HEK293 (cell line): Measurements from ENCODE around the gene CEP120.

ENCODE experiments used
- CTCF ChIA-PET: fragments of 350-600 bp; formaldehyde crosslinking; extraction: SDS; loops from one replicate; lab custom pipeline; 2021; ENCODE audit warnings: antibody characterized with exemption; lab: Yijun Ruan, JAX
- POLR2A ChIA-PET: fragments of 300-600 bp; formaldehyde crosslinking; extraction: SDS; loops from one replicate; lab custom pipeline; 2020; ENCODE audit warnings: antibody characterized with exemption, inconsistent platforms; lab: Yijun Ruan, JAX
- H3K27ac ChIP-seq: fragments of 200-500 bp; sonication (Bioruptor generic); 2 replicates; pipeline ENCODE4 v1.5.1; 2014; ENCODE audit warnings: low read depth, low read length, control low read depth, inconsistent platforms; ENCODE audit errors: extremely low read depth
- H3K36me3 ChIP-seq, 2 experiments: fragments of 200-500 bp in 1 of 2; sonication (Bioruptor generic) in 1 of 2; 1 replicate in 1 of 2; 2 replicates in 1 of 2; pipeline ENCODE4 v1.5.1; 2014 to 2017; ENCODE audit warnings: inconsistent platforms in 2 of 2, low read length in 2 of 2; ENCODE audit not compliant: control insufficient read depth in 2 of 2, insufficient read depth in 1 of 2
- H3K4me1 ChIP-seq: fragments of 200-500 bp; sonication (Bioruptor generic); 2 replicates; pipeline ENCODE4 v1.5.1; 2014; ENCODE audit warnings: mild to moderate bottlenecking, low read length, inconsistent platforms; ENCODE audit not compliant: control insufficient read depth, insufficient read depth
- H3K4me3 ChIP-seq: 2 replicates; pipeline ENCODE4 v1.5.1; 2011; ENCODE audit warnings: low read depth, mild to moderate bottlenecking, control low read depth, low read length, moderate library complexity
- H3K9me3 ChIP-seq: fragments of 200-500 bp; sonication (Bioruptor generic); 2 replicates; pipeline ENCODE4 v1.5.1; 2014; ENCODE audit warnings: low read depth, low read length, inconsistent platforms; ENCODE audit not compliant: control insufficient read depth, insufficient read depth
- EGR2 ChIP-seq: fragments of 450-650 bp; formaldehyde crosslinking; IDR thresholded peaks from 2 replicates; pipeline ENCODE4 v1.5.1; 2016; ENCODE audit warnings: low read depth, missing biosample characterization, missing genetic modification characterization
- ZFHX2 ChIP-seq: fragments of 450-650 bp; formaldehyde crosslinking; conservative IDR thresholded peaks from 2 replicates; pipeline ENCODE4 v1.5.1; 2016; ENCODE audit warnings: missing biosample characterization, missing genetic modification characterization
- ZNF10 ChIP-seq: fragments of 450-650 bp; formaldehyde crosslinking; IDR thresholded peaks from 2 replicates; pipeline ENCODE4 v1.5.1; 2017; ENCODE audit warnings: missing biosample characterization, missing genetic modification characterization
- ZNF121 ChIP-seq: fragments of 450-650 bp; formaldehyde crosslinking; IDR thresholded peaks from 2 replicates; pipeline ENCODE4 v1.5.1; 2016; ENCODE audit warnings: missing biosample characterization, missing genetic modification characterization
- ZNF140 ChIP-seq: fragments of 450-650 bp; formaldehyde crosslinking; IDR thresholded peaks from 2 replicates; pipeline ENCODE4 v1.5.1; 2016; ENCODE audit warnings: missing biosample characterization, missing genetic modification characterization
- ZNF211 ChIP-seq: fragments of 450-650 bp; formaldehyde crosslinking; IDR thresholded peaks from 2 replicates; pipeline ENCODE4 v1.5.1; 2016; ENCODE audit warnings: low read depth, missing biosample characterization, missing genetic modification characterization
- ZNF221 ChIP-seq: fragments of 450-650 bp; formaldehyde crosslinking; IDR thresholded peaks from 2 replicates; pipeline ENCODE4 v1.5.1; 2017; ENCODE audit warnings: missing biosample characterization, missing genetic modification characterization, borderline replicate concordance
- ZNF223 ChIP-seq: fragments of 450-650 bp; formaldehyde crosslinking; IDR thresholded peaks from 2 replicates; pipeline ENCODE4 v1.5.1; 2016; ENCODE audit warnings: missing biosample characterization, missing genetic modification characterization
- ZNF248 ChIP-seq: fragments of 450-650 bp; formaldehyde crosslinking; IDR thresholded peaks from 2 replicates; pipeline ENCODE4 v1.5.1; 2017; ENCODE audit warnings: missing biosample characterization, missing genetic modification characterization
- ZNF266 ChIP-seq: fragments of 450-650 bp; formaldehyde crosslinking; IDR thresholded peaks from 2 replicates; pipeline ENCODE4 v1.5.1; 2016; ENCODE audit warnings: missing biosample characterization, missing genetic modification characterization, low read depth
- ZNF324 ChIP-seq: fragments of 450-650 bp; formaldehyde crosslinking; IDR thresholded peaks from 2 replicates; pipeline ENCODE4 v1.5.1; 2016; ENCODE audit warnings: missing biosample characterization, missing genetic modification characterization
- ZNF624 ChIP-seq: fragments of 450-650 bp; formaldehyde crosslinking; IDR thresholded peaks from 2 replicates; pipeline ENCODE4 v1.5.1; 2017; ENCODE audit warnings: missing biosample characterization, missing genetic modification characterization
- ZNF658 ChIP-seq: fragments of 450-650 bp; formaldehyde crosslinking; IDR thresholded peaks from 2 replicates; pipeline ENCODE4; 2016; ENCODE audit warnings: missing biosample characterization, missing genetic modification characterization
- ZNF677 ChIP-seq: fragments of 450-650 bp; IDR thresholded peaks from 2 replicates; pipeline ENCODE4 v1.5.0; 2018; ENCODE audit warnings: missing biosample characterization, mild to moderate bottlenecking, missing genetic modification characterization, moderate library complexity
- TF ChIP-seq, protein P1 (sequence below): fragments of 450-650 bp; formaldehyde crosslinking; conservative IDR thresholded peaks from 2 replicates; pipeline ENCODE4 v1.5.1; 2016; ENCODE audit warnings: low read depth, missing biosample characterization, missing genetic modification characterization
- TF ChIP-seq, protein P2 (sequence below): fragments of 450-650 bp; IDR thresholded peaks from 2 replicates; pipeline ENCODE4 v1.5.1; 2018; ENCODE audit warnings: missing biosample characterization, mild to moderate bottlenecking, missing genetic modification characterization
- TF ChIP-seq, protein P3 (sequence below): fragments of 450-650 bp; formaldehyde crosslinking; IDR thresholded peaks from 2 replicates; pipeline ENCODE4 v1.5.1; 2016; ENCODE audit warnings: missing biosample characterization, missing genetic modification characterization
- TF ChIP-seq, protein P4 (sequence below): fragments of 450-650 bp; formaldehyde crosslinking; IDR thresholded peaks from 2 replicates; pipeline ENCODE4 v1.5.1; 2016; ENCODE audit warnings: missing biosample characterization, missing genetic modification characterization

CEP120 gene

DNA sequence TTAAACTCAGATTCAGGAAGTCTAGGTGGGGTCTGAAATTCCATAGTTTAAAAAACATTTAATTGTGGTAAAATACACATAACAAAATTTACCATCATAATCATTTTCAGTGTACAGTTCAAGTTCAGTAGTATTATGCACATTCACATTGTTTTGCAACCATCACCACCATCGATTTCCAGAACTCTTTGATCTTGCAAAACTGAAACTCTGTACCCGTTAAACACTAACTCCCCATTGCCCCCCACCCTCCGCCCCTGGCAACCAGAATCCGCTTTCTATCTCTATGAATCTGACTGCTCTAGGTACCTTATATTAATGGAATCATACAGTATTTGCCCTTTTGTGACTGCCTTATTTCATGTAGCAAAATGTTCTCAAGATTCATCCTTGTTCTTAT lies 117.5 kb downstream of the CEP120 start (continued):
- TF ChIP-seq, protein P1, sequence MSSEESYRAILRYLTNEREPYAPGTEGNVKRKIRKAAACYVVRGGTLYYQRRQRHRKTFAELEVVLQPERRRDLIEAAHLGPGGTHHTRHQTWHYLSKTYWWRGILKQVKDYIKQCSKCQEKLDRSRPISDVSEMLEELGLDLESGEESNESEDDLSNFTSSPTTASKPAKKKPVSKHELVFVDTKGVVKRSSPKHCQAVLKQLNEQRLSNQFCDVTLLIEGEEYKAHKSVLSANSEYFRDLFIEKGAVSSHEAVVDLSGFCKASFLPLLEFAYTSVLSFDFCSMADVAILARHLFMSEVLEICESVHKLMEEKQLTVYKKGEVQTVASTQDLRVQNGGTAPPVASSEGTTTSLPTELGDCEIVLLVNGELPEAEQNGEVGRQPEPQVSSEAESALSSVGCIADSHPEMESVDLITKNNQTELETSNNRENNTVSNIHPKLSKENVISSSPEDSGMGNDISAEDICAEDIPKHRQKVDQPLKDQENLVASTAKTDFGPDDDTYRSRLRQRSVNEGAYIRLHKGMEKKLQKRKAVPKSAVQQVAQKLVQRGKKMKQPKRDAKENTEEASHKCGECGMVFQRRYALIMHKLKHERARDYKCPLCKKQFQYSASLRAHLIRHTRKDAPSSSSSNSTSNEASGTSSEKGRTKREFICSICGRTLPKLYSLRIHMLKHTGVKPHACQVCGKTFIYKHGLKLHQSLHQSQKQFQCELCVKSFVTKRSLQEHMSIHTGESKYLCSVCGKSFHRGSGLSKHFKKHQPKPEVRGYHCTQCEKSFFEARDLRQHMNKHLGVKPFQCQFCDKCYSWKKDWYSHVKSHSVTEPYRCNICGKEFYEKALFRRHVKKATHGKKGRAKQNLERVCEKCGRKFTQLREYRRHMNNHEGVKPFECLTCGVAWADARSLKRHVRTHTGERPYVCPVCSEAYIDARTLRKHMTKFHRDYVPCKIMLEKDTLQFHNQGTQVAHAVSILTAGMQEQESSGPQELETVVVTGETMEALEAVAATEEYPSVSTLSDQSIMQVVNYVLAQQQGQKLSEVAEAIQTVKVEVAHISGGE (tag by site-specific recombination): no peak
- TF ChIP-seq ZNF677 (tag by site-specific recombination) (no peak), ZNF140 (tag by site-specific recombination) (no peak), ZNF223 (tag by site-specific recombination) (no peak), ZNF624 (no peak), ZNF324 (tag by site-specific recombination) (no peak), ZNF211 (tag by site-specific recombination) (no peak), ZNF10 (tag by site-specific recombination) (no peak), ZNF266 (tag by site-specific recombination) (no peak), ZNF248 (no peak), ZNF121 (tag by site-specific recombination) (no peak)
- TF ChIP-seq, protein P2, sequence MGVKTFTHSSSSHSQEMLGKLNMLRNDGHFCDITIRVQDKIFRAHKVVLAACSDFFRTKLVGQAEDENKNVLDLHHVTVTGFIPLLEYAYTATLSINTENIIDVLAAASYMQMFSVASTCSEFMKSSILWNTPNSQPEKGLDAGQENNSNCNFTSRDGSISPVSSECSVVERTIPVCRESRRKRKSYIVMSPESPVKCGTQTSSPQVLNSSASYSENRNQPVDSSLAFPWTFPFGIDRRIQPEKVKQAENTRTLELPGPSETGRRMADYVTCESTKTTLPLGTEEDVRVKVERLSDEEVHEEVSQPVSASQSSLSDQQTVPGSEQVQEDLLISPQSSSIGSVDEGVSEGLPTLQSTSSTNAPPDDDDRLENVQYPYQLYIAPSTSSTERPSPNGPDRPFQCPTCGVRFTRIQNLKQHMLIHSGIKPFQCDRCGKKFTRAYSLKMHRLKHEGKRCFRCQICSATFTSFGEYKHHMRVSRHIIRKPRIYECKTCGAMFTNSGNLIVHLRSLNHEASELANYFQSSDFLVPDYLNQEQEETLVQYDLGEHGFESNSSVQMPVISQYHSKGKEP: no peak
- TF ChIP-seq, protein P3, sequence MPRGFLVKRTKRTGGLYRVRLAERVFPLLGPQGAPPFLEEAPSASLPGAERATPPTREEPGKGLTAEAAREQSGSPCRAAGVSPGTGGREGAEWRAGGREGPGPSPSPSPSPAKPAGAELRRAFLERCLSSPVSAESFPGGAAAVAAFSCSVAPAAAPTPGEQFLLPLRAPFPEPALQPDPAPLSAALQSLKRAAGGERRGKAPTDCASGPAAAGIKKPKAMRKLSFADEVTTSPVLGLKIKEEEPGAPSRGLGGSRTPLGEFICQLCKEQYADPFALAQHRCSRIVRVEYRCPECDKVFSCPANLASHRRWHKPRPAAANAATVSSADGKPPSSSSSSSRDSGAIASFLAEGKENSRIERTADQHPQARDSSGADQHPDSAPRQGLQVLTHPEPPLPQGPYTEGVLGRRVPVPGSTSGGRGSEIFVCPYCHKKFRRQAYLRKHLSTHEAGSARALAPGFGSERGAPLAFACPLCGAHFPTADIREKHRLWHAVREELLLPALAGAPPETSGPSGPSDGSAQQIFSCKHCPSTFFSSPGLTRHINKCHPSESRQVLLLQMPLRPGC: no peak
- TF ChIP-seq, protein P4, sequence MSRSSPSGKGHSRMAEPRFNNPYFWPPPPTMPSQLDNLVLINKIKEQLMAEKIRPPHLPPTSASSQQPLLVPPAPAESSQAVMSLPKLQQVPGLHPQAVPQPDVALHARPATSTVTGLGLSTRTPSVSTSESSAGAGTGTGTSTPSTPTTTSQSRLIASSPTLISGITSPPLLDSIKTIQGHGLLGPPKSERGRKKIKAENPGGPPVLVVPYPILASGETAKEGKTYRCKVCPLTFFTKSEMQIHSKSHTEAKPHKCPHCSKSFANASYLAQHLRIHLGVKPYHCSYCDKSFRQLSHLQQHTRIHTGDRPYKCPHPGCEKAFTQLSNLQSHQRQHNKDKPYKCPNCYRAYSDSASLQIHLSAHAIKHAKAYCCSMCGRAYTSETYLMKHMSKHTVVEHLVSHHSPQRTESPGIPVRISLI (tag by site-specific recombination): no peak
- TF ChIP-seq, all 188 proteins: peak for 0

DNA sequence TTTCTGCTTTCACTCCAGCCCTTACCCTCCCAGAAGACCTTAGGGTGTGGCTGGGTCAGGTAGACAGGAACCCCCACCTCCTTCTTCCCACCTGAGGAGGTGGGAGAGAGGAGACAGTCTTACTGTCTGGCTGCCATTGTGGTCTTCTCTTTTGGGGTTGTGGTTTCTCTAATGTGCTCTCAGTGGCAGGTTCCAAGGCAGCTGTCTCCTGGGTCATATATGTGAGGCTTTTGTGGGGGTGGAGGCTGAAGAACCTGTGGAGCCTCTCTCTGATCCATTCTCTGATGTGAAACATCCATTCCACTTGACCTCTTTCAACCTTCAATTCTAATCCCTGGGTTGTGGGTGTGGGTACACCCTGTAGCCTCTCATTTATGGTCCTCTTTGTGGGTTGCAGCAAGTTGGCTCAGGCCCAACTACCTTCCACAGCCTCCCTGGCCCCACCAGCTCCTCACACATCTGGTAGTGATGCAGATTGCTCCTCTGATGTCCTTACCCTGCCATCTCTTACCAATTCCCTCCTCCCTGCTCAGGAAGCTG lies 118.4 kb downstream of the CEP120 start:
- POLR2A ChIA-PET: no interaction called here
- no peak overlapping the region for H3K4me3 ChIP-seq
- TF ChIP-seq ZNF658 (tag by site-specific recombination) (no peak), ZNF624 (no peak), ZNF221 (no peak), ZFHX2 (peak; percentile 68), EGR2 (tag by site-specific recombination) (peak; percentile 69)
- TF ChIP-seq, all 188 proteins: peak for 2
- H3K9me3 ChIP-seq: no peaks in the 10 kb centered on the region
- H3K27ac ChIP-seq: no peak overlapping the region
- no peaks in the 10 kb centered on the region for H3K4me1 ChIP-seq
- no peaks in the 10 kb centered on the region for H3K36me3 ChIP-seq
- CTCF ChIA-PET: no interaction called here
